A549 (cell line): Measurements from ENCODE around the gene PCNX2.

Experiments used
- BCL3 ChIP-seq: fragments of >200 bp; sonication (Bioruptor Twin); formaldehyde crosslinking; IDR thresholded peaks from 3 replicates; pipeline ENCODE4 v1.6.1; 2016
- BHLHE40 ChIP-seq: IDR thresholded peaks from 2 replicates; pipeline ENCODE4 v1.6.1; 2012; ENCODE audit warnings: low read depth, low read length, inconsistent platforms
- CBX2 ChIP-seq: fragments of 200-600 bp; sonication (generic); IDR thresholded peaks from 2 replicates; pipeline ENCODE4 v1.6.1; 2016; ENCODE audit warnings: low read depth, mild to moderate bottlenecking, borderline replicate concordance
- CHD4 ChIP-seq: fragments of 200-600 bp; sonication (generic); IDR thresholded peaks from 2 replicates; pipeline ENCODE4 v1.6.1; 2016; ENCODE audit warnings: antibody characterized with exemption, mild to moderate bottlenecking, borderline replicate concordance
- CTCF ChIP-seq: fragments of >200 bp; sonication (Bioruptor Twin); formaldehyde crosslinking; IDR thresholded peaks from 3 replicates; pipeline ENCODE4 v1.5.1; 2016
- EP300 ChIP-seq, 2 experiments: fragments of >200 bp; sonication (Bioruptor Twin); formaldehyde crosslinking; IDR thresholded peaks; 2 replicates in 1 of 2; 3 replicates in 1 of 2; pipeline ENCODE4 v1.6.1; 2016 to 2017
- HOXB5 ChIP-seq: fragments of 250-450 bp; sonication (Bioruptor Pico); IDR thresholded peaks from 2 replicates; pipeline ENCODE4 v1.5.0; 2020; ENCODE audit warnings: mild to moderate bottlenecking, moderate library complexity
- NPAS2 ChIP-seq: fragments of 250-450 bp; sonication (Bioruptor Pico); IDR thresholded peaks from 2 replicates; pipeline ENCODE4 v1.8.0; 2022; ENCODE audit warnings: mild to moderate bottlenecking, moderate library complexity, borderline replicate concordance
- POLR2A ChIP-seq: IDR thresholded peaks from 2 replicates; pipeline ENCODE4 v1.6.1; 2012; ENCODE audit warnings: mild to moderate bottlenecking, low read length
- POLR2AphosphoS2 ChIP-seq: conservative IDR thresholded peaks from 2 replicates; pipeline ENCODE4 v1.6.1; 2012; ENCODE audit warnings: low read length, improper control_type of control experiment, inconsistent platforms
- SMC3 ChIP-seq: fragments of >200 bp; sonication (Bioruptor Twin); formaldehyde crosslinking; IDR thresholded peaks from 3 replicates; pipeline ENCODE4 v1.6.1; 2018; ENCODE audit warnings: inconsistent platforms
- ZSCAN20 ChIP-seq: fragments of 250-450 bp; sonication (Bioruptor Pico); IDR thresholded peaks from 2 replicates; pipeline ENCODE4 v1.8.0; 2022; ENCODE audit warnings: mild to moderate bottlenecking, moderate library complexity
- TF ChIP-seq, protein P1 (sequence below): IDR thresholded peaks from 2 replicates; pipeline ENCODE4 v1.6.1; 2012
- TF ChIP-seq, protein P2 (sequence below): fragments of 450-650 bp; IDR thresholded peaks from 2 replicates; pipeline ENCODE4 v1.6.1; 2014; ENCODE audit warnings: antibody characterized with exemption

DNA sequence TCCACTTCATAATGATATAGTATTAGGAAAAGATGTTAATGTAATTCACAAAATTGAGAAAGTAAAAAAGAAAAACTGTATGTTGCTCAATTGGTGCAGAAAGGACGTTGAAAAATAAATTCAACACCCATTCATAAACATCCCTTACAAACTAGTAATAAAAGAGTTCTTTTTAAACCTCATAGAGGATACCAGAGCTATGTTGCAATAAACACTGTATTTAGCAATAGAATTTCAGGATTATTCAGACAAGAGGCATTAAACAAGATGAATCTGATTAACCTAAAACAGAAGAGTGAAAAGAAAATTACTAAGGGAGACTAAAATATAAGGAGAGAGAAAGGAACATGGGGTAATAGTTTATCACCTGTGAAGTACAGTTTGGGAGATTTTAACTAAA is 190.3 kb downstream of the PCNX2 start:
- TF ChIP-seq NPAS2, result no peak
- TF ChIP-seq SMC3, result no peak
- no peak for TF ChIP-seq CTCF
- TF ChIP-seq BCL3, result no peak
- no peak for TF ChIP-seq CHD4
- no peak for TF ChIP-seq POLR2AphosphoS2
- no peak for TF ChIP-seq EP300 (IDR thresholded peaks at IDR 0.05)
- TF ChIP-seq, protein P1, sequence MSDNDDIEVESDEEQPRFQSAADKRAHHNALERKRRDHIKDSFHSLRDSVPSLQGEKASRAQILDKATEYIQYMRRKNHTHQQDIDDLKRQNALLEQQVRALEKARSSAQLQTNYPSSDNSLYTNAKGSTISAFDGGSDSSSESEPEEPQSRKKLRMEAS, result no peak
- TF ChIP-seq ZSCAN20 (CRISPR knock-in tag), result no peak
- TF ChIP-seq, protein P2, sequence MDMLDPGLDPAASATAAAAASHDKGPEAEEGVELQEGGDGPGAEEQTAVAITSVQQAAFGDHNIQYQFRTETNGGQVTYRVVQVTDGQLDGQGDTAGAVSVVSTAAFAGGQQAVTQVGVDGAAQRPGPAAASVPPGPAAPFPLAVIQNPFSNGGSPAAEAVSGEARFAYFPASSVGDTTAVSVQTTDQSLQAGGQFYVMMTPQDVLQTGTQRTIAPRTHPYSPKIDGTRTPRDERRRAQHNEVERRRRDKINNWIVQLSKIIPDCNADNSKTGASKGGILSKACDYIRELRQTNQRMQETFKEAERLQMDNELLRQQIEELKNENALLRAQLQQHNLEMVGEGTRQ, result no peak
- no peak for TF ChIP-seq BHLHE40
- no peak for TF ChIP-seq HOXB5 (CRISPR knock-in tag)
- no peak for TF ChIP-seq CBX2
- no peak for TF ChIP-seq POLR2A
